ENCODE results near the gene DAP3.

GRCh38 chr1:155646307-155646706 lies 42.6 kb upstream of the DAP3 start:
- no peak for TF ChIP-seq CTCF (IDR thresholded peaks at IDR 0.05)
- TF ChIP-seq POLR2A (IDR thresholded peaks at IDR 0.05) = no peak
- no peak for TF ChIP-seq POLR2AphosphoS5 (IDR thresholded peaks at IDR 0.05)
- no peak for TF ChIP-seq EP300 (IDR thresholded peaks at IDR 0.05)

All from stomach (tissue), 4 donors.